Calu3 (cell line): ENCODE measurements around the gene RTN4IP1. TPM values are rescaled to one million over a fixed set of nuclear protein-coding genes. Genes with fewer than 3 reads are reported as not detected.
"Not testable (repeated sequence)": the region's sequence is repeated elsewhere in the genome, so short reads cannot be mapped to it uniquely, and the experiment has no call there.

Source experiments
- BruUV-seq: library from RNA; stranded (reverse); fragments of 400-500 nt; replicated peaks from 2 replicates; lab custom pipeline; 2021; lab: Mats Ljungman, UMichigan
- CTCF ChIA-PET: fragments of 300-600 bp; sonication (Branson Sonifier 250); formaldehyde crosslinking; loops from one replicate; lab custom pipeline; 2022; ENCODE audit warnings: antibody characterized with exemption; lab: Charles Lee
- DNase-seq: peaks from one replicate; pipeline ENCODE4 v3.0.0; 2022
- H3K27ac Mint-ChIP-seq: one replicate; pipeline ENCODE4 v1.8.0; 2022; ENCODE audit warnings: mixed read lengths; ENCODE audit not compliant: unreplicated experiment
- H3K27me3 Mint-ChIP-seq: one replicate; pipeline ENCODE4 v1.8.0; 2022; ENCODE audit warnings: mixed read lengths; ENCODE audit not compliant: unreplicated experiment
- H3K36me3 Mint-ChIP-seq: one replicate; pipeline ENCODE4 v1.8.0; 2022; ENCODE audit warnings: mild to moderate bottlenecking, moderate library complexity, mixed read lengths; ENCODE audit not compliant: insufficient read depth, unreplicated experiment
- H3K4me1 Mint-ChIP-seq: one replicate; pipeline ENCODE4 v1.8.0; 2022; ENCODE audit warnings: mild to moderate bottlenecking, low read depth, mixed read lengths; ENCODE audit not compliant: unreplicated experiment
- H3K4me3 Mint-ChIP-seq: one replicate; pipeline ENCODE4 v1.8.0; 2022; ENCODE audit warnings: mild to moderate bottlenecking, low read depth, moderate library complexity, mixed read lengths; ENCODE audit not compliant: unreplicated experiment
- H3K9me3 Mint-ChIP-seq: one replicate; pipeline ENCODE4 v1.8.0; 2022; ENCODE audit warnings: low read depth, mixed read lengths; ENCODE audit not compliant: unreplicated experiment
- intact Hi-C: fragments of 100-400 bp; cut with micrococcal nuclease; formaldehyde crosslinking; loops from one replicate; pipeline ENCODE4 v1.10.0; 2022; ENCODE audit not compliant: unreplicated experiment
- total RNA-seq: library from RNA; stranded (reverse); gene quantifications from 2 replicates; pipeline ENCODE4 v1.2.3, GENCODE V29; 2022
- TF ChIP-seq, protein P1 (sequence below): fragments of 200-600 bp; IDR thresholded peaks from one replicate; pipeline ENCODE4 v1.8.0; 2022; ENCODE audit warnings: antibody characterized with exemption; ENCODE audit not compliant: unreplicated experiment

The RTN4IP1 gene
- total RNA-seq, 1 experiment from 2014 or later = 18.8 TPM

DNA sequence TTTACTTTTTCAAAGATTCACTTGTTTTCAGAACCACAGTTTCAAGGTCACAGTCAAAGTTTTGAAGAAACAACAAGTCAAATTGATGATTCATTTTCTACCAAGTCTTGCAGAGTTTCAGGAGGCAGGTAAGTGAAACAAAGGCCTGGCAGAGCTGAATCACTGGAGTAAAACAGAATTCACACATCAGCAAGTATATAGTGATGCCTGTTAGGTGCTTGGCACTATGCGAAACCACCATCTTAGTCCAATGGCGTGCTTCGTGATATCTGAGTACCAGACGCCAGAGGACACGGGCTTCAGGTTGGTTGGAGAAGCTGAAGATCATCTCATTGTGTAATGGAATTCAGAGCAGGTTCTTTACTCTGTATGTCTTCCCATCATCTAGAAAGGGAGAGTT is 75.9 kb downstream of the RTN4IP1 start:
- Mint-ChIP-seq H3K4me1 (peaks cover 14% of the 10 kb centered on the region), H3K27me3 (no peaks in the 10 kb centered on the region), H3K4me3 (no peak overlapping the region), H3K27ac (no peak overlapping the region), H3K36me3 (peaks cover 64% of the 10 kb centered on the region), H3K9me3 (no peaks in the 10 kb centered on the region)
- no TSS peak for BruUV-seq
- CTCF ChIA-PET = no interaction called here
- intact Hi-C loops = no loop called here
- TF ChIP-seq, protein P1, sequence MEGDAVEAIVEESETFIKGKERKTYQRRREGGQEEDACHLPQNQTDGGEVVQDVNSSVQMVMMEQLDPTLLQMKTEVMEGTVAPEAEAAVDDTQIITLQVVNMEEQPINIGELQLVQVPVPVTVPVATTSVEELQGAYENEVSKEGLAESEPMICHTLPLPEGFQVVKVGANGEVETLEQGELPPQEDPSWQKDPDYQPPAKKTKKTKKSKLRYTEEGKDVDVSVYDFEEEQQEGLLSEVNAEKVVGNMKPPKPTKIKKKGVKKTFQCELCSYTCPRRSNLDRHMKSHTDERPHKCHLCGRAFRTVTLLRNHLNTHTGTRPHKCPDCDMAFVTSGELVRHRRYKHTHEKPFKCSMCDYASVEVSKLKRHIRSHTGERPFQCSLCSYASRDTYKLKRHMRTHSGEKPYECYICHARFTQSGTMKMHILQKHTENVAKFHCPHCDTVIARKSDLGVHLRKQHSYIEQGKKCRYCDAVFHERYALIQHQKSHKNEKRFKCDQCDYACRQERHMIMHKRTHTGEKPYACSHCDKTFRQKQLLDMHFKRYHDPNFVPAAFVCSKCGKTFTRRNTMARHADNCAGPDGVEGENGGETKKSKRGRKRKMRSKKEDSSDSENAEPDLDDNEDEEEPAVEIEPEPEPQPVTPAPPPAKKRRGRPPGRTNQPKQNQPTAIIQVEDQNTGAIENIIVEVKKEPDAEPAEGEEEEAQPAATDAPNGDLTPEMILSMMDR = no peak
- no peak for DNase-seq

DNA sequence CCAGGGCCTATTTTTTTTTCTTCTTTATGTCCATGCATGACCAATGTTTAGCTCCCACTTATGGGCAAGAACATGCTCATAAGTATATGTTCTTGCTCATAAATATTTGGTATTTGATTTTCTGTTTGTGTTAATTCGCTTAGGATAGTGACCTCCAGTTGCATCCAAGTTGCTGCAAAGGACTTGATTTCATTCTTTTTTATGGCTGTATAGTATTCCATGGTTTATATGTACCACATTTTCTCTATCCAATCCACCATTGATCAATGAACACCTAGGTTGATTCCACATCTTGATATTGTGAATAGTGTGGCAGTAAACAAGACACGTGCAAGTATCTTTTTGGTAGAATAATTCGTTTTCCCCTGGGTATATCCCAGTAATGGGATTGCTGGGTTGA is 78.1 kb downstream of the RTN4IP1 start:
- BruUV-seq = no TSS peak
- intact Hi-C loops = no loop called here
- DNase-seq = no peak
- Mint-ChIP-seq H3K36me3 (peaks cover 53% of the 10 kb centered on the region), H3K27ac (no peak overlapping the region), H3K9me3 (no peaks in the 10 kb centered on the region), H3K4me3 (no peak overlapping the region), H3K27me3 (no peaks in the 10 kb centered on the region), H3K4me1 (peaks cover 37% of the 10 kb centered on the region)
- CTCF ChIA-PET = no interaction called here
- TF ChIP-seq, protein P1 = no peak

DNA sequence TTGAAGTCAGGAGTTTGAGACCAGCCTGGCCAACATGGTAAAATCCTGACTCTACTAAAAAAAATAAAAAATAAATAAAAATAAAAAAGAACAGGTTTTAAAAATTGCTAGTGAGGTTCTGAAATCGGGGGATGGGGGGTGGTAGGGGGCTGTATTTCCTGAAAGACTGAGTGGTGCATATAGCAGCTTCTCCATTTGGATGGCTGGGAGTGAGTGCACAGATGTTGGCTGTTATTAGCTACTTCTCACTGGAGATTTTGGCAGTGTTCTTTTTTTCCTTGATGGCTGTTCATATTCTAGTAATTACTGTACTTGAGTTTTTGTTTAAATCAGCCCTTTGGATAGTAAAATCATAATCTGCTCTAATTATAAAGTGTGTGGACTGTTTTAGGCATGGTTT is 79.8 kb downstream of the RTN4IP1 start:
- Mint-ChIP-seq H3K36me3 (peaks cover 43% of the 10 kb centered on the region), H3K4me3 (no peak overlapping the region), H3K9me3 (no peaks in the 10 kb centered on the region), H3K27ac (no peak overlapping the region), H3K4me1 (peaks cover 34% of the 10 kb centered on the region), H3K27me3 (no peaks in the 10 kb centered on the region)
- intact Hi-C loops = no loop called here
- no peak for DNase-seq
- TF ChIP-seq, protein P1 = no peak
- CTCF ChIA-PET = no interaction called here
- no TSS peak for BruUV-seq

DNA sequence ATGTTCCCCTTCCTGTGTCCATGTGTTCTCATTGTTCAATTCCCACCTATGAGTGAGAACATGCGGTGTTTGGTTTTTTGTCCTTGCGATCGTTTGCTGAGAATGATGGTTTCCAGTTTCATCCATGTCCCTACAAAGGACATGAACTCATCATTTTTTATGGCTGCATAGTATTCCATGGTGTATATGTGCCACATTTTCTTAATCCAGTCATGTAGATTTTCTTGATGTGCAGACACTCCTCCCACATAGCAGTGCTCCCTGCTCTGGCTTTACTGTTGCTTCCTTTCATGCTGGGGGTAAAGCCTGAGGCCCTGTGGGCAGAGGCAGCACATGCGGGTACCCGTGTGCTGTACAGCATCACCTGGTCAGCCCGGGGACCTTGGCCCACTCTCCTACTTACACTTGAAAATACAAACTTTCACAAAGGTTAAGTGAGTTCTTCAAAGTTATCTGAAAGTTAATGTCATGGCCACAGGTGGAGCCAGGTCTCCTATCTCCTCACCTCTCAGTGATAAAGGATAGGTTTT is 80.3 kb downstream of the RTN4IP1 start:
- peaks cover 34% of the 10 kb centered on the region for H3K4me1 Mint-ChIP-seq
- CTCF ChIA-PET, H3K27me3 Mint-ChIP-seq, H3K9me3 Mint-ChIP-seq, H3K4me3 Mint-ChIP-seq, BruUV-seq, intact Hi-C loops, DNase-seq: not testable (repeated sequence)
- peak overlapping the region; percentile 95 for H3K27ac Mint-ChIP-seq
- H3K36me3 Mint-ChIP-seq = peaks cover 43% of the 10 kb centered on the region

DNA sequence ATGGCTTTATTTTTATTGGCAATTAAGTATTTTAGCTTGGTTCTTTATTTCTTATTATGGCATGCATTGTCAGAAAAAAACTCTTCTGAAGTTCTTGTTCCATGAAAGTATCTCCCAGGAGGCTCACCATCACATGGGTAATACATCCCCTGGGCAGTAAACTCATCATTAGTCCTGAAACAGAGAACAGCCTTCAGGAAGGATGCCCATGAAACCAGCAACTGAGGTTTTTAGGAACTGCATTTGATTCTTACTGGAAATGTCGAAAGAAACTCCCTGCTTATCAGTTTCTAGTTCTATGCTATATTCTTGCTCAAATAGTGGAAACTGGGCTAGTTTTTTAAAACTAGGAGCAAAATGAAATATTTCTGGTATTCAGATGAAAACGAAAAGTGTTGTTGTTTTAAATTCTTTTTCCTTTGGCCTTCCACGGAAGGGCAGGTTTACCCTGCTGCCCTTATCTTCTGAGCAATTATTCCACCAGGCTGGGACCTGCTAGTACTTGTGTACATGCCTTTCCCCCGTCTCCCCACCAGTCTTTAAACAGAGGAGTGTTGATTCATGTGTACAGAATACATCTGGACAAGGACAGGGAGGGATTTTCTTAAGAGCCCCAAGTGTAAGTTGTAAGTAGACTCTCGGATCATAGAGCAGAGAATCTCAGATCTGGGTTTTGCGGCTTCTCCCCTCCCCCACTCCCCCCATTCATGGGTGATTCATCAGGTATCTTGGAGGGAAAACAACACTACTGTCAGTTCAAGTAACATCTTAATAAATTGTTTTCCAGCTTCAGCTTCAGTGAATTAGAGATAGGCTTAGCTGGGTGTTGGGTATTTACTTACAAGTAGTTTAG is 81.5 kb downstream of the RTN4IP1 start:
- Mint-ChIP-seq H3K27ac (peak overlapping the region; percentile 95), H3K4me3 (peak overlapping the region; percentile 21), H3K36me3 (peaks cover 41% of the 10 kb centered on the region), H3K4me1 (peaks cover 34% of the 10 kb centered on the region), H3K9me3 (no peaks in the 10 kb centered on the region), H3K27me3 (no peaks in the 10 kb centered on the region)
- TF ChIP-seq, protein P1 = no peak
- intact Hi-C loops = loop anchor here (2.0 kb wide), 1 partner anchor 33 kb away; no protein-coding TSS in a partner anchor
- DNase-seq = peak; percentile 6
- CTCF ChIA-PET = interaction anchor here (1.7 kb wide), 1 partner anchor 35 kb away, joined by 6 read pairs; no protein-coding TSS in a partner anchor
- TSS peak; percentile 76 for BruUV-seq
